Measurements from ENCODE around the gene LYPD6B.

The LYPD6B gene

GRCh38 chr2:149002891-149003740, 35.4 kb upstream of the LYPD6B start:
- no peak overlapping the region for H3K4me3 ChIP-seq (replicated peaks; ENCODE audit: insufficient read depth, low read length)
- no peak for DNase-seq (ENCODE audit: low read depth in 1 of 2, low spot score in 1 of 2)
- TF ChIP-seq GABPA (IDR thresholded peaks at IDR 0.05; ENCODE audit: low read depth) (no peak), POLR2AphosphoS5 (IDR thresholded peaks at IDR 0.05; ENCODE audit: low read depth) (no peak), SPI1 (IDR thresholded peaks at IDR 0.05; ENCODE audit: borderline replicate concordance, low read depth) (no peak), CTCF (IDR thresholded peaks at IDR 0.05; ENCODE audit: insufficient read depth, low read length) (no peak), REST (IDR thresholded peaks at IDR 0.05; ENCODE audit: insufficient replicate concordance, low read depth) (no peak)
- peaks cover 3% of the 10 kb centered on the region for H3K27me3 ChIP-seq (ENCODE audit: insufficient read depth, poor library complexity, severe bottlenecking)
- no peak overlapping the region for H3K27ac ChIP-seq (replicated peaks)

GRCh38 chr2:149004836-149005235, 33.7 kb upstream of the LYPD6B start:
- DNase-seq (ENCODE audit: low read depth in 1 of 2, low spot score in 1 of 2), result no peak
- TF ChIP-seq POLR2AphosphoS5 (IDR thresholded peaks at IDR 0.05; ENCODE audit: low read depth), result no peak
- TF ChIP-seq SPI1 (IDR thresholded peaks at IDR 0.05; ENCODE audit: borderline replicate concordance, low read depth), result no peak
- no peak for TF ChIP-seq REST (IDR thresholded peaks at IDR 0.05; ENCODE audit: insufficient replicate concordance, low read depth)
- no peak for TF ChIP-seq CTCF (IDR thresholded peaks at IDR 0.05; ENCODE audit: insufficient read depth, low read length)
- no peak for TF ChIP-seq GABPA (IDR thresholded peaks at IDR 0.05; ENCODE audit: low read depth)
- Histone ChIP-seq H3K27me3 (ENCODE audit: insufficient read depth, poor library complexity, severe bottlenecking) (peaks cover 3% of the 10 kb centered on the region), H3K27ac (replicated peaks) (no peak overlapping the region), H3K4me3 (replicated peaks; ENCODE audit: insufficient read depth, low read length) (no peak overlapping the region)

GRCh38 chr2:149005471-149006077, 32.9 kb upstream of the LYPD6B start:
- DNase-seq (ENCODE audit: low read depth in 1 of 2, low spot score in 1 of 2), result no peak
- Histone ChIP-seq H3K4me3 (replicated peaks; ENCODE audit: insufficient read depth, low read length) (no peak overlapping the region), H3K27me3 (ENCODE audit: insufficient read depth, poor library complexity, severe bottlenecking) (peaks cover 3% of the 10 kb centered on the region), H3K27ac (replicated peaks) (no peak overlapping the region)
- TF ChIP-seq CTCF (IDR thresholded peaks at IDR 0.05; ENCODE audit: insufficient read depth, low read length) (no peak), SPI1 (IDR thresholded peaks at IDR 0.05; ENCODE audit: borderline replicate concordance, low read depth) (no peak), GABPA (IDR thresholded peaks at IDR 0.05; ENCODE audit: low read depth) (no peak), REST (IDR thresholded peaks at IDR 0.05; ENCODE audit: insufficient replicate concordance, low read depth) (no peak), POLR2AphosphoS5 (IDR thresholded peaks at IDR 0.05; ENCODE audit: low read depth) (no peak)

Measured in HL-60 (cell line).